Measurements from ENCODE around the gene JUN.
"Not testable (repeated sequence)": the region's sequence is repeated elsewhere in the genome, so short reads cannot be mapped to it uniquely, and the experiment has no call there.

DNA sequence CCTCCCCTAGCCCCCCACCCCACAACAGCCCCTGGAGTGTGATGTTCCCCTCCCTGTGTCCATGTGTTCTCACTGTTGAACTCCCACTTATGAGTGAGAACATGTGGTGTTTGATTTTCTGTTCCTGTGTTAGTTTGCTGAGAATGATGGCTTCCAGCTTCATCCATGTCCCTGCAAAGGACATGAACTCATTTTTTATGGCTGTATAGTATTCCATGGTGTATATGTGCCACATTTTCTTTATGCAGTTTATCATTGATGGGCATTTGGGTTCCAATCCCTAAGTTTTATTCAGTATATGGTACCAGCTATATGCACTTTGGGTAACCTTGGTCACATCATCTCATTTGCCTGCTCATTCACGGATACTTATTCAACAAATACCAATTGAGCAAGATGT lies 17.4 kb upstream of the JUN start:
- TF ChIP-seq, protein P1, sequence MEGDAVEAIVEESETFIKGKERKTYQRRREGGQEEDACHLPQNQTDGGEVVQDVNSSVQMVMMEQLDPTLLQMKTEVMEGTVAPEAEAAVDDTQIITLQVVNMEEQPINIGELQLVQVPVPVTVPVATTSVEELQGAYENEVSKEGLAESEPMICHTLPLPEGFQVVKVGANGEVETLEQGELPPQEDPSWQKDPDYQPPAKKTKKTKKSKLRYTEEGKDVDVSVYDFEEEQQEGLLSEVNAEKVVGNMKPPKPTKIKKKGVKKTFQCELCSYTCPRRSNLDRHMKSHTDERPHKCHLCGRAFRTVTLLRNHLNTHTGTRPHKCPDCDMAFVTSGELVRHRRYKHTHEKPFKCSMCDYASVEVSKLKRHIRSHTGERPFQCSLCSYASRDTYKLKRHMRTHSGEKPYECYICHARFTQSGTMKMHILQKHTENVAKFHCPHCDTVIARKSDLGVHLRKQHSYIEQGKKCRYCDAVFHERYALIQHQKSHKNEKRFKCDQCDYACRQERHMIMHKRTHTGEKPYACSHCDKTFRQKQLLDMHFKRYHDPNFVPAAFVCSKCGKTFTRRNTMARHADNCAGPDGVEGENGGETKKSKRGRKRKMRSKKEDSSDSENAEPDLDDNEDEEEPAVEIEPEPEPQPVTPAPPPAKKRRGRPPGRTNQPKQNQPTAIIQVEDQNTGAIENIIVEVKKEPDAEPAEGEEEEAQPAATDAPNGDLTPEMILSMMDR (conservative IDR thresholded peaks at IDR 0.05; ENCODE audit: low read depth, low read length): not testable (repeated sequence)
- not testable (repeated sequence) for TF ChIP-seq EZH2 (IDR thresholded peaks at IDR 0.05; ENCODE audit: low read length, unreplicated experiment); EZH2phosphoT487 (IDR thresholded peaks at IDR 0.05; ENCODE audit: borderline replicate concordance, low read length)

Measured in PC-3 (cell line).